Liver (tissue), 9 donors: ENCODE measurements around the gene MMP25. TPM values are rescaled to one million over a fixed set of nuclear protein-coding genes. Genes with fewer than 3 reads are reported as not detected.

Source experiments
- DNase-seq: peaks from one replicate; pipeline ENCODE4 v3.0.0-alpha.2; 2017; ENCODE audit warnings: low spot score
- H3K27ac ChIP-seq, 2 donors: one replicate each; pipeline ENCODE4 v1.7.0; 2013; ENCODE audit warnings: inconsistent platforms in 2 of 2, low read length in 2 of 2, control low read depth in 1 of 2, low read depth in 1 of 2, mild to moderate bottlenecking in 1 of 2
- H3K27me3 ChIP-seq, 4 donors: one replicate each; pipeline versions ENCODE4 v1.6.1 to v1.7.0; 2013; ENCODE audit warnings: low read length in 3 of 4, inconsistent platforms in 1 of 4, mild to moderate bottlenecking in 1 of 4, moderate library complexity in 1 of 4; ENCODE audit not compliant: control insufficient read depth in 4 of 4, insufficient read depth in 4 of 4
- H3K36me3 ChIP-seq, 4 donors: one replicate each; pipeline versions ENCODE4 v1.6.1 to v1.7.0; 2013; ENCODE audit warnings: low read length in 3 of 4, mild to moderate bottlenecking in 3 of 4, low read depth in 1 of 4, moderate library complexity in 1 of 4; ENCODE audit not compliant: control insufficient read depth in 4 of 4, insufficient read depth in 3 of 4
- H3K4me1 ChIP-seq, 4 donors: one replicate each; pipeline versions ENCODE4 v1.6.1 to v1.7.0; 2013; ENCODE audit warnings: low read length in 3 of 4, mild to moderate bottlenecking in 3 of 4, moderate library complexity in 1 of 4; ENCODE audit not compliant: control insufficient read depth in 4 of 4, insufficient read depth in 4 of 4
- H3K4me3 ChIP-seq, 3 donors: one replicate each; pipeline versions ENCODE4 v1.6.1 to v1.7.0; 2013; ENCODE audit warnings: low read length in 3 of 3, control low read depth in 1 of 3, low read depth in 1 of 3, mild to moderate bottlenecking in 1 of 3
- H3K9ac ChIP-seq, 2 donors: one replicate each; pipeline ENCODE4 v1.7.0; 2013; ENCODE audit warnings: low read length in 2 of 2, mild to moderate bottlenecking in 2 of 2, moderate library complexity in 2 of 2, control low read depth in 1 of 2, low read depth in 1 of 2
- H3K9me3 ChIP-seq, 4 donors: one replicate each; pipeline versions ENCODE4 v1.6.1 to v1.7.0; 2013; ENCODE audit warnings: low read length in 3 of 4; ENCODE audit not compliant: control insufficient read depth in 4 of 4
- ATF3 ChIP-seq: IDR thresholded peaks from 2 replicates; pipeline ENCODE4 v1.6.1; 2016; ENCODE audit warnings: antibody characterized with exemption
- EGR1 ChIP-seq, 2 donors: IDR thresholded peaks; 2 replicates each; pipeline ENCODE4 v1.6.1; 2016 to 2018; ENCODE audit warnings: antibody characterized with exemption in 2 of 2, low read depth in 2 of 2
- FOXA1 ChIP-seq: IDR thresholded peaks from 2 replicates; pipeline ENCODE4 v1.6.1; 2016; ENCODE audit warnings: antibody characterized with exemption
- FOXA2 ChIP-seq: IDR thresholded peaks from 2 replicates; pipeline ENCODE4 v1.6.1; 2016; ENCODE audit warnings: antibody characterized with exemption
- HNF4A ChIP-seq, 2 donors: conservative IDR thresholded peaks; 2 replicates each; pipeline ENCODE4 v1.6.1; 2016; ENCODE audit warnings: antibody characterized with exemption in 2 of 2, mild to moderate bottlenecking in 2 of 2
- HNF4G ChIP-seq: IDR thresholded peaks from 2 replicates; pipeline ENCODE4 v1.6.1; 2016; ENCODE audit warnings: antibody characterized with exemption
- JUND ChIP-seq, 2 donors: IDR thresholded peaks; 2 replicates each; pipeline ENCODE4 v1.6.1; 2016; ENCODE audit warnings: antibody characterized with exemption in 2 of 2
- NR2F2 ChIP-seq: IDR thresholded peaks from 2 replicates; pipeline ENCODE4 v1.6.1; 2016; ENCODE audit warnings: antibody characterized with exemption
- RAD21 ChIP-seq, 2 donors: IDR thresholded peaks; 2 replicates each; pipeline ENCODE4 v1.6.1; 2016; ENCODE audit warnings: antibody characterized with exemption in 2 of 2, mild to moderate bottlenecking in 2 of 2
- RXRA ChIP-seq, 2 donors: IDR thresholded peaks; 2 replicates each; pipeline ENCODE4 v1.6.1; 2017 to 2018; ENCODE audit warnings: antibody characterized with exemption in 2 of 2, mild to moderate bottlenecking in 1 of 2
- SP1 ChIP-seq: IDR thresholded peaks from 2 replicates; pipeline ENCODE4 v1.6.1; 2018; ENCODE audit warnings: antibody characterized with exemption, mild to moderate bottlenecking
- TAF1 ChIP-seq: conservative IDR thresholded peaks from 2 replicates; pipeline ENCODE4 v1.6.1; 2016; ENCODE audit warnings: antibody characterized with exemption, mild to moderate bottlenecking
- YY1 ChIP-seq: IDR thresholded peaks from 2 replicates; pipeline ENCODE4 v1.6.1; 2016; ENCODE audit warnings: antibody characterized with exemption, mild to moderate bottlenecking
- ZBTB33 ChIP-seq: IDR thresholded peaks from 2 replicates; pipeline ENCODE4 v1.6.1; 2016; ENCODE audit warnings: antibody characterized with exemption
- WGBS: extraction: QIAGEN DNeasy Blood & Tissue Kit; methylation state at CpG from one replicate; pipeline ENCODE4 v1.1.7; 2013; 5-methylcytosine and 5-hydroxymethylcytosine counted together
- polyA plus RNA-seq, 2 donors: library from polyadenylated mRNA; stranded (reverse) in 1 of 2; unstranded in 1 of 2; fragments of 200-250 nt in 1 of 2; fragments of >200 nt in 1 of 2; fragmentation: Nextera tagmentation in 1 of 2; extraction: Ambion mirVana in 1 of 2; gene quantifications; one replicate each; pipeline versions ENCODE4 v1.2.1 to v1.2.3, GENCODE V29; 2013 to 2015
- total RNA-seq, 2 donors: library from RNA; depleted of rRNA; stranded (reverse); fragments of >200 nt; gene quantifications; one replicate each; pipeline ENCODE4 v1.2.3, GENCODE V29; 2014
- TF ChIP-seq, protein P1 (sequence below): IDR thresholded peaks from 2 replicates; pipeline ENCODE4 v1.6.1; 2016; ENCODE audit warnings: antibody characterized with exemption, mild to moderate bottlenecking
- TF ChIP-seq, protein P2 (sequence below): fragments of 150-350 bp; IDR thresholded peaks from 2 replicates; pipeline ENCODE4 v1.5.1; 2017; ENCODE audit warnings: improper control_type of control experiment, low read depth, low read length; ENCODE audit not compliant: missing input control
- donor health status: healthy.
- donor health status: healthy.
- donor health status: healthy.
- donor health status: healthy.
- donor health status: healthy.

The MMP25 gene
- total and polyA plus RNA-seq, 4 donors, result 0.47 to 2.7 (median 0.96) TPM

DNA sequence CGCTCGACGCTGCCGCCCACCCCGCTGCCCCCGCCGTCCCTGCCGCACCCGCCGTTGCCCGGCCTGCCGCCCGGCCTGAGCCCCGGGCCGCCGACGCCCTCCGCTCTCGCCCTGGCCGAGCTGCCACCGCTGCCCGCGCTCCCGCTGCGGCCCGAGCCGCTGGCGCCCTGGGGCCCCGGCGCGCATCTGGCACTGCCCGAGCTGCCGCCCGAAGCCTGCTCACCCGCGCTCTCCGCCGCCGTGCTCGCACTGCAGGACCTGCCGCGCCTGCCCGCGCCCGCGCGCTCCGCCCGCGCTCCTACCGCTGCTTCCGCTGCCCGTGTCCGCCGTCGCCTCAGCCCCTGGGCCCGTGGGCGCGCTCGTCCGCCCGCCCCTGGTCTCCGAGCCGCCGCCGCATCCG lies 42.0 kb upstream of the MMP25 start:
- H3K27ac ChIP-seq, result no peak overlapping the region
- H3K9me3 ChIP-seq, result no peaks in the 10 kb centered on the region
- TF ChIP-seq RAD21 (IDR thresholded peaks at IDR 0.05), result no peak
- TF ChIP-seq NR2F2, result no peak
- no peak for TF ChIP-seq TAF1
- no peak for TF ChIP-seq FOXA1
- TF ChIP-seq, protein P1, sequence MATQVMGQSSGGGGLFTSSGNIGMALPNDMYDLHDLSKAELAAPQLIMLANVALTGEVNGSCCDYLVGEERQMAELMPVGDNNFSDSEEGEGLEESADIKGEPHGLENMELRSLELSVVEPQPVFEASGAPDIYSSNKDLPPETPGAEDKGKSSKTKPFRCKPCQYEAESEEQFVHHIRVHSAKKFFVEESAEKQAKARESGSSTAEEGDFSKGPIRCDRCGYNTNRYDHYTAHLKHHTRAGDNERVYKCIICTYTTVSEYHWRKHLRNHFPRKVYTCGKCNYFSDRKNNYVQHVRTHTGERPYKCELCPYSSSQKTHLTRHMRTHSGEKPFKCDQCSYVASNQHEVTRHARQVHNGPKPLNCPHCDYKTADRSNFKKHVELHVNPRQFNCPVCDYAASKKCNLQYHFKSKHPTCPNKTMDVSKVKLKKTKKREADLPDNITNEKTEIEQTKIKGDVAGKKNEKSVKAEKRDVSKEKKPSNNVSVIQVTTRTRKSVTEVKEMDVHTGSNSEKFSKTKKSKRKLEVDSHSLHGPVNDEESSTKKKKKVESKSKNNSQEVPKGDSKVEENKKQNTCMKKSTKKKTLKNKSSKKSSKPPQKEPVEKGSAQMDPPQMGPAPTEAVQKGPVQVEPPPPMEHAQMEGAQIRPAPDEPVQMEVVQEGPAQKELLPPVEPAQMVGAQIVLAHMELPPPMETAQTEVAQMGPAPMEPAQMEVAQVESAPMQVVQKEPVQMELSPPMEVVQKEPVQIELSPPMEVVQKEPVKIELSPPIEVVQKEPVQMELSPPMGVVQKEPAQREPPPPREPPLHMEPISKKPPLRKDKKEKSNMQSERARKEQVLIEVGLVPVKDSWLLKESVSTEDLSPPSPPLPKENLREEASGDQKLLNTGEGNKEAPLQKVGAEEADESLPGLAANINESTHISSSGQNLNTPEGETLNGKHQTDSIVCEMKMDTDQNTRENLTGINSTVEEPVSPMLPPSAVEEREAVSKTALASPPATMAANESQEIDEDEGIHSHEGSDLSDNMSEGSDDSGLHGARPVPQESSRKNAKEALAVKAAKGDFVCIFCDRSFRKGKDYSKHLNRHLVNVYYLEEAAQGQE, result no peak
- no peak for TF ChIP-seq ZBTB33
- no peak for TF ChIP-seq HNF4A (conservative IDR thresholded peaks at IDR 0.05)
- TF ChIP-seq YY1, result no peak
- H3K4me3 ChIP-seq, result peak overlapping the region in 1 of 3 donors; percentile 69
- peaks cover 15 to 31% (median 25%) of the 10 kb centered on the region in 4 donors for H3K4me1 ChIP-seq
- H3K27me3 ChIP-seq, result no peaks in the 10 kb centered on the region
- under 1% methylated on average over 66 of the region's 67 CpGs for WGBS
- DNase-seq, result no peak
- no peaks in the 10 kb centered on the region for H3K36me3 ChIP-seq
- no peak overlapping the region for H3K9ac ChIP-seq

DNA sequence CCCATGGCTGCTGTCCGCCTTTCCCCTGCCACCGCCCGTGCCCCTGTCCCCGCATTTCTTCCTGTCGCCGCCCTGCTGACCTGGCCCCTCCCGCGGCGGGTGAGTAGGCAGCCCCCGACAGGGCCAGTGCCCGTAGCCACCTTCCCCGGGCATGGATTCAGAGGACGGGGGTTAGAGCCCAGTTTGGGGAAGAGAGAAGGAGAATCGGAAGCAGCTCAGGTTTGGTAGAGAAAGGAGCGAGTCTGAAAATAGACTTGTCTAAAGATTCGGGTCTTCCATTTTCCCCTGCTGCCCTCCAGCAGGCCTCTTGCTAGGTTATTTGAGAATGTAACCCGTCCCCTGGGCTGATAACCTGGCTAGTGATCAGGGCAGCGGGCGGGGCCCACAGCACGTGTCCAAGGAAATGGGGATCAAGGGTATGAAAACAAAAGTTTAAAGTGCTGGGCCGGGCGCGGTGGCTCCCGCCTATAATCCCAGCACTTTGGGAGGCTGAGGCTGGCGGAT lies 41.5 kb upstream of the MMP25 start:
- no peak for DNase-seq
- H3K4me3 ChIP-seq, result peak overlapping the region in 2 of 3 donors; percentile 18 to 69
- 4% methylated on average over 25 of the region's 25 CpGs for WGBS
- H3K27ac ChIP-seq, result peak overlapping the region; percentile 78 to 90
- H3K9ac ChIP-seq, result peak overlapping the region in 1 of 2 donors; percentile 75
- no peaks in the 10 kb centered on the region for H3K27me3 ChIP-seq
- peaks cover 15 to 31% (median 25%) of the 10 kb centered on the region in 4 donors for H3K4me1 ChIP-seq
- H3K9me3 ChIP-seq, result no peaks in the 10 kb centered on the region
- no peaks in the 10 kb centered on the region for H3K36me3 ChIP-seq
- peak; percentile 15 to 57 for TF ChIP-seq RXRA (IDR thresholded peaks at IDR 0.05)
- peak; percentile 12 to 34 for TF ChIP-seq HNF4A (conservative IDR thresholded peaks at IDR 0.05)
- TF ChIP-seq JUND (IDR thresholded peaks at IDR 0.05), result no peak
- peak in 1 of 2 donors; percentile 23 for TF ChIP-seq EGR1 (IDR thresholded peaks at IDR 0.05; ENCODE audit: low read depth in 2 of 2)
- TF ChIP-seq, protein P1, result no peak
- no peak for TF ChIP-seq ATF3
- TF ChIP-seq HNF4G, result no peak
- TF ChIP-seq FOXA2, result no peak
- peak; percentile 31 for TF ChIP-seq SP1
- TF ChIP-seq, protein P2, sequence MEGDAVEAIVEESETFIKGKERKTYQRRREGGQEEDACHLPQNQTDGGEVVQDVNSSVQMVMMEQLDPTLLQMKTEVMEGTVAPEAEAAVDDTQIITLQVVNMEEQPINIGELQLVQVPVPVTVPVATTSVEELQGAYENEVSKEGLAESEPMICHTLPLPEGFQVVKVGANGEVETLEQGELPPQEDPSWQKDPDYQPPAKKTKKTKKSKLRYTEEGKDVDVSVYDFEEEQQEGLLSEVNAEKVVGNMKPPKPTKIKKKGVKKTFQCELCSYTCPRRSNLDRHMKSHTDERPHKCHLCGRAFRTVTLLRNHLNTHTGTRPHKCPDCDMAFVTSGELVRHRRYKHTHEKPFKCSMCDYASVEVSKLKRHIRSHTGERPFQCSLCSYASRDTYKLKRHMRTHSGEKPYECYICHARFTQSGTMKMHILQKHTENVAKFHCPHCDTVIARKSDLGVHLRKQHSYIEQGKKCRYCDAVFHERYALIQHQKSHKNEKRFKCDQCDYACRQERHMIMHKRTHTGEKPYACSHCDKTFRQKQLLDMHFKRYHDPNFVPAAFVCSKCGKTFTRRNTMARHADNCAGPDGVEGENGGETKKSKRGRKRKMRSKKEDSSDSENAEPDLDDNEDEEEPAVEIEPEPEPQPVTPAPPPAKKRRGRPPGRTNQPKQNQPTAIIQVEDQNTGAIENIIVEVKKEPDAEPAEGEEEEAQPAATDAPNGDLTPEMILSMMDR, result no peak
- no peak for TF ChIP-seq YY1
